Neural progenitor cell (in vitro differentiated cells): ENCODE data around the gene CASP4.

Experiments
- EZH2 ChIP-seq: fragments of 200-600 bp; sonication (generic); IDR thresholded peaks from 2 replicates; pipeline ENCODE4 v1.6.1; 2017; ENCODE audit warnings: antibody characterized with exemption, mild to moderate bottlenecking, moderate library complexity
- EZH2phosphoT487 ChIP-seq: fragments of 200-600 bp; sonication (generic); IDR thresholded peaks from 2 replicates; pipeline ENCODE4 v1.6.1; 2017; ENCODE audit warnings: antibody characterized with exemption
- TF ChIP-seq, protein P1 (sequence below): fragments of 200-600 bp; sonication (generic); IDR thresholded peaks from 2 replicates; pipeline ENCODE4 v1.5.1; 2017; ENCODE audit warnings: antibody characterized with exemption, mild to moderate bottlenecking

- TF ChIP-seq, protein P1, sequence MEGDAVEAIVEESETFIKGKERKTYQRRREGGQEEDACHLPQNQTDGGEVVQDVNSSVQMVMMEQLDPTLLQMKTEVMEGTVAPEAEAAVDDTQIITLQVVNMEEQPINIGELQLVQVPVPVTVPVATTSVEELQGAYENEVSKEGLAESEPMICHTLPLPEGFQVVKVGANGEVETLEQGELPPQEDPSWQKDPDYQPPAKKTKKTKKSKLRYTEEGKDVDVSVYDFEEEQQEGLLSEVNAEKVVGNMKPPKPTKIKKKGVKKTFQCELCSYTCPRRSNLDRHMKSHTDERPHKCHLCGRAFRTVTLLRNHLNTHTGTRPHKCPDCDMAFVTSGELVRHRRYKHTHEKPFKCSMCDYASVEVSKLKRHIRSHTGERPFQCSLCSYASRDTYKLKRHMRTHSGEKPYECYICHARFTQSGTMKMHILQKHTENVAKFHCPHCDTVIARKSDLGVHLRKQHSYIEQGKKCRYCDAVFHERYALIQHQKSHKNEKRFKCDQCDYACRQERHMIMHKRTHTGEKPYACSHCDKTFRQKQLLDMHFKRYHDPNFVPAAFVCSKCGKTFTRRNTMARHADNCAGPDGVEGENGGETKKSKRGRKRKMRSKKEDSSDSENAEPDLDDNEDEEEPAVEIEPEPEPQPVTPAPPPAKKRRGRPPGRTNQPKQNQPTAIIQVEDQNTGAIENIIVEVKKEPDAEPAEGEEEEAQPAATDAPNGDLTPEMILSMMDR: no peak
- TF ChIP-seq EZH2 (no peak), EZH2phosphoT487 (no peak)
Observed at GRCh38 chr11:104898685-104899013, 69.7 kb downstream of the CASP4 start.
